Astrocyte (in vitro differentiated cells and primary cell): ENCODE results near the gene ANKHD1.

Source experiments
- EZH2 ChIP-seq: IDR thresholded peaks from 2 replicates; pipeline ENCODE4 v1.6.1; 2012; ENCODE audit warnings: mild to moderate bottlenecking, low read length, inconsistent platforms; ENCODE audit not compliant: insufficient read depth
- TF ChIP-seq, protein P1 (sequence below): IDR thresholded peaks from 2 replicates; pipeline ENCODE4 v1.5.1; 2011; ENCODE audit warnings: low read depth, mild to moderate bottlenecking, inconsistent platforms, low read length, moderate library complexity; ENCODE audit not compliant: insufficient read depth

DNA sequence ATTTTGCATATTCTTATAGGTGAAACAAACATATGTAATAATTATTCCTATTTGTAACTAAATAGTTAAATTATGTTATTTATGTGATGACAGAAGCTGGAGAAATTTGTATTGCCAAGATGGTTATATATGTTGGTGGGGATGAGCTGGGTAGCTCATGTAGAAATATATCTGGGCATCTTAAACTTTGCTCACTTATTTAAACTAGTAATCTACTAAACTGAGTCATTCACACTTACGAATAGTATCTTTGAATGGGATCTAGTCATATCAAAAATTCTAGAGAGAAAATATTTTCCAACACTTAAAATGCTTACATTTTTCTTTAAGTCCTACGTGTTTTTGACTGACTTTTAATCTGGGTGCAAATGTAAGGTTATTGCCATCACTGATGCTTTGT lies 101.2 kb downstream of the ANKHD1 start:
- TF ChIP-seq, protein P1, sequence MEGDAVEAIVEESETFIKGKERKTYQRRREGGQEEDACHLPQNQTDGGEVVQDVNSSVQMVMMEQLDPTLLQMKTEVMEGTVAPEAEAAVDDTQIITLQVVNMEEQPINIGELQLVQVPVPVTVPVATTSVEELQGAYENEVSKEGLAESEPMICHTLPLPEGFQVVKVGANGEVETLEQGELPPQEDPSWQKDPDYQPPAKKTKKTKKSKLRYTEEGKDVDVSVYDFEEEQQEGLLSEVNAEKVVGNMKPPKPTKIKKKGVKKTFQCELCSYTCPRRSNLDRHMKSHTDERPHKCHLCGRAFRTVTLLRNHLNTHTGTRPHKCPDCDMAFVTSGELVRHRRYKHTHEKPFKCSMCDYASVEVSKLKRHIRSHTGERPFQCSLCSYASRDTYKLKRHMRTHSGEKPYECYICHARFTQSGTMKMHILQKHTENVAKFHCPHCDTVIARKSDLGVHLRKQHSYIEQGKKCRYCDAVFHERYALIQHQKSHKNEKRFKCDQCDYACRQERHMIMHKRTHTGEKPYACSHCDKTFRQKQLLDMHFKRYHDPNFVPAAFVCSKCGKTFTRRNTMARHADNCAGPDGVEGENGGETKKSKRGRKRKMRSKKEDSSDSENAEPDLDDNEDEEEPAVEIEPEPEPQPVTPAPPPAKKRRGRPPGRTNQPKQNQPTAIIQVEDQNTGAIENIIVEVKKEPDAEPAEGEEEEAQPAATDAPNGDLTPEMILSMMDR = no peak
- TF ChIP-seq EZH2 = no peak
